Caco-2 (cell line): ENCODE results near the gene GADL1. TPM values are rescaled to one million over a fixed set of nuclear protein-coding genes. Genes with fewer than 3 reads are reported as not detected.

Experiments
- BruUV-seq: library from RNA; stranded (reverse); fragments of 400-500 nt; replicated peaks from 2 replicates; lab custom pipeline; 2021; lab: Mats Ljungman, UMichigan
- CTCF ChIA-PET: fragments of 300-600 bp; sonication (Branson Sonifier 250); formaldehyde crosslinking; loops from one replicate; lab custom pipeline; 2022; ENCODE audit warnings: antibody characterized with exemption; lab: Charles Lee
- POLR2A ChIA-PET: fragments of 300-600 bp; sonication (Branson Sonifier 250); formaldehyde crosslinking; loops from one replicate; lab custom pipeline; 2022; ENCODE audit warnings: antibody characterized with exemption; lab: Charles Lee
- DNase-seq, 2 experiments: peaks; one replicate each; pipeline versions ENCODE4 v3.0.0 to v3.0.0-alpha.2; 2020 to 2022
- H3K27me3 ChIP-seq: replicated peaks from 2 replicates; pipeline ENCODE4 v1.6.0; 2011; ENCODE audit warnings: low read length; ENCODE audit not compliant: control insufficient read depth, insufficient read depth
- H3K36me3 ChIP-seq: 2 replicates; pipeline ENCODE4 v1.5.1; 2011; ENCODE audit warnings: low read length; ENCODE audit not compliant: control insufficient read depth, insufficient read depth
- H3K4me1 ChIP-seq: fragments of 250-450 bp; sonication (Bioruptor Pico); 2 replicates; pipeline ENCODE4 v1.5.1; 2020; ENCODE audit warnings: mild to moderate bottlenecking
- H3K4me3 ChIP-seq: 2 replicates; pipeline ENCODE4 v1.5.1; 2011; ENCODE audit warnings: low read depth, mild to moderate bottlenecking, control low read depth, low read length
- H3K9me3 ChIP-seq: fragments of 250-450 bp; sonication (Bioruptor Pico); 2 replicates; pipeline ENCODE4 v1.5.1; 2020; ENCODE audit warnings: mild to moderate bottlenecking, moderate library complexity
- H3K27ac Mint-ChIP-seq: one replicate; pipeline ENCODE4 v1.8.0; 2022; ENCODE audit warnings: mixed read lengths; ENCODE audit not compliant: unreplicated experiment
- H3K27me3 Mint-ChIP-seq: one replicate; pipeline ENCODE4 v1.8.0; 2022; ENCODE audit warnings: mixed read lengths; ENCODE audit not compliant: insufficient read depth, unreplicated experiment
- H3K36me3 Mint-ChIP-seq: one replicate; pipeline ENCODE4 v1.8.0; 2022; ENCODE audit warnings: mild to moderate bottlenecking, mixed read lengths; ENCODE audit not compliant: insufficient read depth, unreplicated experiment
- H3K4me1 Mint-ChIP-seq: one replicate; pipeline ENCODE4 v1.8.0; 2022; ENCODE audit warnings: low read depth, mixed read lengths; ENCODE audit not compliant: unreplicated experiment
- H3K4me3 Mint-ChIP-seq: one replicate; pipeline ENCODE4 v1.8.0; 2022; ENCODE audit warnings: mild to moderate bottlenecking, moderate library complexity, mixed read lengths; ENCODE audit not compliant: unreplicated experiment
- H3K9me3 Mint-ChIP-seq: one replicate; pipeline ENCODE4 v1.8.0; 2022; ENCODE audit warnings: mixed read lengths; ENCODE audit not compliant: unreplicated experiment
- intact Hi-C: fragments of 100-400 bp; cut with micrococcal nuclease; formaldehyde crosslinking; loops from one replicate; pipeline ENCODE4 v1.10.0; 2022; ENCODE audit not compliant: unreplicated experiment
- total RNA-seq: library from RNA; stranded (reverse); gene quantifications from 2 replicates; pipeline ENCODE4 v1.2.3, GENCODE V29; 2022
- TF ChIP-seq, protein P1 (sequence below), 2 experiments: fragments of 200-600 bp in 1 of 2; IDR thresholded peaks; 1 replicate in 1 of 2; 2 replicates in 1 of 2; pipeline versions ENCODE4 v1.5.1 to v1.8.0; 2011 to 2022; ENCODE audit warnings: antibody characterized with exemption in 1 of 2, control low read depth in 1 of 2, inconsistent platforms in 1 of 2, low read depth in 1 of 2, low read length in 1 of 2, mild to moderate bottlenecking in 1 of 2, moderate library complexity in 1 of 2; ENCODE audit not compliant: insufficient read depth in 1 of 2, severe bottlenecking in 1 of 2, unreplicated experiment in 1 of 2

GADL1 gene
- total RNA-seq, 1 experiment from 2014 or later: 6.2 TPM

DNA sequence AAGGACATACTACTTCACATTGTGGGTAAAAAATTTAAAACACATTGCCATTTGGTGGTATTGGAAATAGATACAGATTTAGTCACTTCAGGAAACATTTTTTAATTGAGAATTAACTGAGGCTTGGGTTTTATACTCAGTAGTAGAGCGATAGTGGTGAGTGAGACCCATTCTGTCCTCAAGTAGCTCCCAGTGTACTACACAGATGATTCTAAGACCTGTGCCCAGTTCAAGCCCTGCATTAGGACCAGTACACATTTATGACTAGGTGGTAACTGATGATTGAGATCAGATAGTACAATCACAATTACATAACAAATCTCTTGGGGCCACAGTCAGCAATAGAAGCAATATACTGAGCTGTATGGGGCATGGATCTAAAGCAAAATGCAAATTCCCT lies 67.4 kb downstream of the GADL1 start:
- H3K36me3 ChIP-seq: no peaks in the 10 kb centered on the region
- CTCF ChIA-PET: no interaction called here
- no peak overlapping the region for H3K4me3 Mint-ChIP-seq
- peaks cover 6% of the 10 kb centered on the region for H3K27me3 Mint-ChIP-seq
- H3K36me3 Mint-ChIP-seq: no peaks in the 10 kb centered on the region
- no peaks in the 10 kb centered on the region for H3K9me3 ChIP-seq
- no peaks in the 10 kb centered on the region for H3K4me1 ChIP-seq
- no peaks in the 10 kb centered on the region for H3K9me3 Mint-ChIP-seq
- BruUV-seq: no TSS peak
- intact Hi-C loops: no loop called here
- POLR2A ChIA-PET: no interaction called here
- no peak overlapping the region for H3K27ac Mint-ChIP-seq
- H3K27me3 ChIP-seq: no peaks in the 10 kb centered on the region
- H3K4me3 ChIP-seq: no peak overlapping the region
- TF ChIP-seq, protein P1, sequence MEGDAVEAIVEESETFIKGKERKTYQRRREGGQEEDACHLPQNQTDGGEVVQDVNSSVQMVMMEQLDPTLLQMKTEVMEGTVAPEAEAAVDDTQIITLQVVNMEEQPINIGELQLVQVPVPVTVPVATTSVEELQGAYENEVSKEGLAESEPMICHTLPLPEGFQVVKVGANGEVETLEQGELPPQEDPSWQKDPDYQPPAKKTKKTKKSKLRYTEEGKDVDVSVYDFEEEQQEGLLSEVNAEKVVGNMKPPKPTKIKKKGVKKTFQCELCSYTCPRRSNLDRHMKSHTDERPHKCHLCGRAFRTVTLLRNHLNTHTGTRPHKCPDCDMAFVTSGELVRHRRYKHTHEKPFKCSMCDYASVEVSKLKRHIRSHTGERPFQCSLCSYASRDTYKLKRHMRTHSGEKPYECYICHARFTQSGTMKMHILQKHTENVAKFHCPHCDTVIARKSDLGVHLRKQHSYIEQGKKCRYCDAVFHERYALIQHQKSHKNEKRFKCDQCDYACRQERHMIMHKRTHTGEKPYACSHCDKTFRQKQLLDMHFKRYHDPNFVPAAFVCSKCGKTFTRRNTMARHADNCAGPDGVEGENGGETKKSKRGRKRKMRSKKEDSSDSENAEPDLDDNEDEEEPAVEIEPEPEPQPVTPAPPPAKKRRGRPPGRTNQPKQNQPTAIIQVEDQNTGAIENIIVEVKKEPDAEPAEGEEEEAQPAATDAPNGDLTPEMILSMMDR (IDR thresholded peaks at IDR 0.05; ENCODE audit: insufficient read depth in 1 of 2, low read depth in 1 of 2, low read length in 1 of 2, severe bottlenecking in 1 of 2, unreplicated experiment in 1 of 2): no peak
- no peaks in the 10 kb centered on the region for H3K4me1 Mint-ChIP-seq
- DNase-seq: no peak

DNA sequence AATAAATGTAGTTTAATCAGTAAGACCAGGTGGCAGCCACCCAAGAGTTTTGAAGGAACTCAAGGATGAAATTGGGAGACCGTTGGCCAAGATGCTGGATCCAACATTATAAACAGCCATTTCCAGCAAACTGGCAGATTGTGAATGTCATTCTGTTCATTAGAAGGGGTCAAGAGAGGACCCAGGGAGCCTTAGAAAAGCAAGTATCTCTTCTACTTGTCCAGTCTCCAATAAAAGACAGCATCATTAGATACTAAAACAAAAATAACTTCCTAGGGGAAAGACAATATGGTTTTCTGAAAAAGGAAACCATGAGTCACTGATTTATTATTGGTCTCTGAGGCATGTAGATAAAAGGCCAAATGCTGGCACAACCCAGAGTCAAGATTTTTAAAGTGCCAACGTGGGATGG lies 67.9 kb downstream of the GADL1 start:
- Histone ChIP-seq H3K9me3 (no peaks in the 10 kb centered on the region), H3K27me3 (no peaks in the 10 kb centered on the region), H3K4me1 (no peaks in the 10 kb centered on the region), H3K4me3 (no peak overlapping the region), H3K36me3 (no peaks in the 10 kb centered on the region)
- intact Hi-C loops: no loop called here
- TF ChIP-seq, protein P1 (IDR thresholded peaks at IDR 0.05; ENCODE audit: insufficient read depth in 1 of 2, low read depth in 1 of 2, low read length in 1 of 2, severe bottlenecking in 1 of 2, unreplicated experiment in 1 of 2): no peak
- CTCF ChIA-PET: no interaction called here
- POLR2A ChIA-PET: no interaction called here
- Mint-ChIP-seq H3K4me3 (no peak overlapping the region), H3K36me3 (no peaks in the 10 kb centered on the region), H3K27ac (no peak overlapping the region), H3K4me1 (no peaks in the 10 kb centered on the region), H3K9me3 (no peaks in the 10 kb centered on the region), H3K27me3 (peaks cover 6% of the 10 kb centered on the region)
- BruUV-seq: no TSS peak
- no peak for DNase-seq

DNA sequence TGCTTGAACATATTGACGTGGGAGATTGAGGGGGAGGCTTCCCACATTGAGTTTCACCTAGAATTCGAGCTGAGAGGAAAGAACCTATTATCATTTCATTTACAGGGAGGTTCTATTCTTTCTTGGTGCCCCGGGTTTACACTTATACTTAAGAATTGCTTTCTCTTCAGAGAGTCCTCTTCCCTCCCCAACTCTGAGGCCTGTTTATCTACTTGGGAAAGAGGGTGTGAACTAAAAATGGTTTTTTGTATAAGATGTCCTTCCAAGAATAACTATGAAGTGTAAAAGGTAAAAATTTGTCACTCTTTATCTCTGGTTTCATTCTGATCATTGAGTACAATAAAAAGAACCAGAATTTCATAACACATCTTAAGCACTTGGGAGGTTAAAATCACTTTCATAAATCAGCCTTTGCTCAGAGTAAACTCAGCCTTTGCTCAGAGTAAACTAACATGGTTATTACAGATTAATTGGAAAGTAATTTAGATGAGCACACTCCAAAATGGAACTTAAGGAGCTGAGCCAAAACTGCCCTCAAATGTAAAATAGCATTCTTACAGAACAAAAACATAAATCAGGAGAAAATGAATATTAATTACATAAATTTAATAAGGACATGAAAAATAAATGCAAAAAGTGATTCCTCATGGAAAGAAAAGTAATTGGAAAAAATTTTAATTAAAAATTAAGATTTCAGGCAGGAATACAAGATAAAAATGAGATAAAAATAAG lies 75.2 kb downstream of the GADL1 start:
- Histone ChIP-seq H3K4me1 (no peaks in the 10 kb centered on the region), H3K9me3 (no peaks in the 10 kb centered on the region), H3K4me3 (no peak overlapping the region), H3K36me3 (no peaks in the 10 kb centered on the region), H3K27me3 (no peaks in the 10 kb centered on the region)
- H3K9me3 Mint-ChIP-seq: no peaks in the 10 kb centered on the region
- H3K27me3 Mint-ChIP-seq: no peaks in the 10 kb centered on the region
- POLR2A ChIA-PET: no interaction called here
- no peaks in the 10 kb centered on the region for H3K4me1 Mint-ChIP-seq
- no peak for DNase-seq
- TF ChIP-seq, protein P1 (IDR thresholded peaks at IDR 0.05; ENCODE audit: insufficient read depth in 1 of 2, low read depth in 1 of 2, low read length in 1 of 2, severe bottlenecking in 1 of 2, unreplicated experiment in 1 of 2): no peak
- CTCF ChIA-PET: no interaction called here
- H3K27ac Mint-ChIP-seq: no peak overlapping the region
- BruUV-seq: no TSS peak
- no peak overlapping the region for H3K4me3 Mint-ChIP-seq
- no peaks in the 10 kb centered on the region for H3K36me3 Mint-ChIP-seq
- intact Hi-C loops: no loop called here
